ELR (cell line): ENCODE results near the gene ZACN.
"Not testable (repeated sequence)": the region's sequence is repeated elsewhere in the genome, so short reads cannot be mapped to it uniquely, and the experiment has no call there.

Experiments used
- DNase-seq: peaks from one replicate; pipeline ENCODE4 v3.0.0-alpha.2; 2015; ENCODE audit warnings: low read depth

The ZACN gene

DNA sequence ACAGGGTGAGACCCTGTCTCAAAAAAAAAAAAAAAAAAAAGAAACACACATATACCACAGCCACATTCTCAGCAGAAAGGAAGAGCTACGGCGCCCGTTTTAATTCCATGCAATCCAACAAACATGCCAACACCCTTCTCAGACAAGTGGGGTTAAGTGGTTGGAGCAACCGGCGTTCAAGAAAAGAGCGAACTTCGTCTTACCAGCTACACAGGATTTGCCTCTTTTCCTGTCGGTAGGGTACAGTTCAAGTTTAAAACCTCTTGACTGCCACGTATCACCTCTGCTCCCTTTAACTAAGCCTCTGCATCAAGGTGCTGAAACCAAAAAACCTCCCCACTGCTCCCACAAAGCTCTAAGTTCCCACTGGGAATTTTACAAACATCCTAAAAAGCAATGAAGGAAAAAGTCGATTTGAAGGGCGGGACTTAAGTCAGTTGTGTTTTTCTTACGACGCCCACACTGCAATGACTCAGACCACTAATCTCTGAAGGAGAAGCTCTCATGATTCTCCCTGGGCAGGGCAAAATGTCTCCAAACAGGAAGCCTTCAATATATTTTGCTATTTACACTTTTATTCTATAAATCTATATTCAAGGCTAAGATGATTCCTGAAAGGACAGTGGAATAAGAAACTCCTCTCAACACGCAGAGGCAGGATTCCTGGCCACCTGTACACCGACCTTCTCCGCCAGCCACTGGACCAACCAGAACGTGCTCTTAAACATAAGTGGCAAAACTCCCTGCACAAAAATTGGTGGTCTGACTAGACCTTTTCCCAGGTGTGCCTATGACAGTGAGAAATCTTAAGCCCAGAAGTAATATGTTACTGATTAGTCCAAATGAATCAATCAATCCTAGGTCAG, 25.5 kb upstream of the ZACN start:
- peak; percentile 87 for DNase-seq

DNA sequence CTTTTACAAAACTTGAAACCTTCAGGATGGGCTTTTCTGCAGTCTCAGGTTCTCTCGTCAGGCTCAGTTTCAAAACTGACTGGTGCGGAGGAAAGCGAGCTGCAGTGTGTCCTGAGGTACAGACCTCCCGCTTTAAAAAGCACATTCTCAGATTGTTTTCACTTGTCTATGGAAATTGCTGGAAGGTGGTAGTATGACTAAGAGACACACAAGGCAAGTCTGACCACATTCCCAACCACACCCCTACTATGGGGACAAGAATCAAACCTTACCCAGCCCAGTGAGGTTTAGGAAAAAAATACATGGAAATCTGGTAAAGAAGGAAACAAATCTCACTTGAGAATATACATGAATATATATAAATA, 24.9 kb upstream of the ZACN start:
- peak; percentile 82 for DNase-seq

DNA sequence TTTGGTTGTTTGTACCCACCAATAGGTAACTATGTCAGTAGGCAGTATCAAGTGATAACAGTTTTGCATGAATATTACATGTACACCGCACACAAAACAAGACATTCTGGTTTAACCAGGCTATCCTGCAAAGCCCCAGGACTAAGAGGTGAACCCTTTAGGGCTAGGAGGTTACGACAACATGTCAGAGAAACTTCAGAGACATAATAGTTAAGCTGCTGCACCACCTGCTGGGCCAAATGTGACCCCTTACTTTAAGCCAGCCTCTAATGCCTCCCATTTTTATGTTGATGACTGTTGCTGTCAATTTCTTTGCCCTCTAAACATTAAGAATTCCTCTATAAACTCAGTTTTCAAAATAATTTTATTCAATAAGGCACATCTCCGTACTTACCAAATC, 22.1 kb upstream of the ZACN start:
- no peak for DNase-seq

DNA sequence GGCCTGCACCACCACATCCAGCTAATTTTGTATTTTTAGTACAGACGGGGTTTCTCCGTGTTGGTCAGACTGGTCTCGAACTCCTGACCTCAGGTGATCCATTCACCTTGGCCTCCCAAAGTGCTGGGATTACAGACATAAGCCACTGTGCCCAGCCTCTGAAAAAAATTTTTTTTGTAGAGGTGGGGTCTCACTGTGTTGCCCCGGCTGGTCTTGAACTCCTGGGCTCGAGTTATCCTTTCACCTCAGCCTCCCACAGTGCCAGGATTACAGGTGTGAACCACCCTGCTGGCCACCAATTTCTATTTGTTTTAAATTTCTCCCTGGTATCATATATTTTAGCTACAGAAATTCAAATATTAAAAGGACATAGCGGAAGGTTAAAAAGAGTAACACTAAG, 20.7 kb upstream of the ZACN start:
- not testable (repeated sequence) for DNase-seq

DNA sequence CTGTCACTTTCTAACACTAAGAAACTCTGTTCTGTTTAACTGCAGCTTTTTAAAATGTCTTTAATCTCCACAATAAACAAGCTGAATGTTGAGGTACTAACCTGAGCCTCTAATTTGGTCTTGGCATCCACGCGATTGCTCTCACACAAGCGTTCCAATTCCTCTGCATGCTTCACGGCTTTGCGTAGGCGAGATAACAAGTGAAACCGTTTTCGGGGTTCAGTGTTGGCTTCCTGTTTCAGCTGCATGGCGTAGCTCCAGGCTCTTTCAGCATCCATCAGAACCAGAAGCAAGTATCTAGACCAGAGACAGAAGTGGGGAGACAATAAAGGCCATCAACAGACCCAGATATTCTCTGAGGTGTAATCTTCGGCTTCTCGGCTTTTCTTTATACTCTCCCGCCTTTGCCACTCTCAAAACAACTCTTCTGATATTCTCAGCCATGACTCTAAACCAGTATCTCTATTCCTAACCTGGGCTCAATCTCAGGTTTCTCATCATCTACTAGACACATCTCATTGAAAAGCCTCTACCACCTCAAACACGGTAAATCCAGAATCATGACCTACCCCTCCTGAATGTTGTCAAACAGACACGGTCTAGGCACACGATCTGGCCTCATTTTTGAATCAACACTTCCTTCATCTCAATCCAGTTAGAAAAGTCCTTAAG, 15.0 kb upstream of the ZACN start:
- no peak for DNase-seq

DNA sequence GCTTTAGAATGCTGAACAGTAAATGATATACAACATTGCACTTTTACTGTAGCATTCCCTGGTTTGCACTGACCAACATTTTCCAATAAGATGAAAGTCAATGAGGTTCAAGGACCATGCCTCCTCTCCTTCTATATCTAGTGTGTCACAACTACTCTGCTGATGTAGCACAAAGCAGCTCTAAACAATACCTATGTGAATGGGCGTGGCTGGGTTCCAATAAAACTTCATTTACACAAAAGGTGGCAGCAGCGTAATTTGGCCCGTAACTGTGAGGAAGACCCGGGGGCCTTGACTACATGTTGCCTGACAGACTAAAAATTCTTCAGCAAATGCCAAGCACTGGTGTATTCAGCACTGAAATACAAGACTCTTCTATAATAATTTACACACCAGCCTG, 13.2 kb upstream of the ZACN start:
- no peak for DNase-seq

DNA sequence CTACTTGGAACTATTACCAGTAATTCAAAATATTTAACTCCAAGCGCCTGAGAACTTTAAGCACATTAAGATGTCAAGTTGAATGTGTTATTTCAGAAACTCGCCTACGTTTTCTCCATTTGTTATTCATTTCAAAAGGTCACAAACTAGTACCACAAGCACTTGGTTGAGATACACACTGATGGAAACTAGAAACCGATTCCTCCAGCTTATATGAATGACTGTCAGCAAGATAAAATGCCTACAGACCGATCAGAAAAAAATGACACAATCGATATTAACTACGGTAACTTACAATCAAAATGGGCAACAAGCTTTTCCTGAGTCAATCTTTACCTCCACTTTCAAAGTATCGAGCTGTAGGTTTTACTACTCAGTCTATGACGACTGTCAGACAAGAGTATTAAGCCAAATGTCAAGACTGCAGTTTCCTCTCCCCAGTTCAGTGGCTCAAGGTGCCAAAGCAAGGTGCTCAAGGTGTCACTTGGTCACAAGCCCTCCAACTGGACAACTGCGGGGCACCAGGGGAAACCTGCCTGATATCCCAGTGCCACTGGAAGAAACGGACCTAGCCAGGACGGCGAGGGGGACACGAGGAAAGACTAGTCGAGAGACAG, 7.3 kb upstream of the ZACN start:
- DNase-seq, result no peak

DNA sequence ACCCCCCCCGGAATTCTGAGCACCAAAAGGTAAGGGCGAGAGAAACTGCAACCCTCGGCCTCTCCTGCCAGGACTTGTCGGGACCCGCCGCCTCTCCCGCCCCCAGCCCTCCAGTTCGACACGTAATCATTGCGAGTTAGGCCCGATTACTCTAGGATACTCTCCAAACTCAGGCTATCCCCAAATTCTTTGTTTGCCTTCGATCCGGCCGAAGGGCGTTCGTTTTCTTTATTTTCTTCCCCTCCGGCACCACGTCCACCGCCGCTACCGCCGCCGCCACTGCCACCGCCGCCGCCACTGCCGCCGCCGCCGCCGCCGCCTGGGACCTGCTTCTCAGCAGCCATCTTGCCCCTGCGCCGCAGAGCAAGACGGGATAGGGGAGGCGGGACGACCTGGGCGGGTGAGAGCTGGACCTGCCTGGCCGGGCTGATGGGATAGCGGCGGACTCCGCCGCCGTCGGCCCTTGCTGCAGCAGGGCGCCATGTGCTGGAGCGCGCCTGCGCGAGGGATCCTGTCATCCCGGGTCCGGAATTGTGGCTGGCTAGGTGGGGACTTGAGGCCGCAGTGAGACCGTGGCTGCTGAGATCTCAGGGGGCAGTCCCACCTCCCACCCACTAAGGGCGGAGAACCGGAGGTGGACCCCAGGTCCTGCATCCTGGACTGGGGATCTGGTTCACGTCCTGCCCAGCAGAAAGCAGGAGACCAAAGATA, 6.7 kb upstream of the ZACN start, which contains the start of gene SRP68:
SRP68 (minus strand) TSS at position 370 of the 711 bp plus-strand sequence; CDS start at position 344, 26 bp downstream.
- peak; percentile 95 for DNase-seq

DNA sequence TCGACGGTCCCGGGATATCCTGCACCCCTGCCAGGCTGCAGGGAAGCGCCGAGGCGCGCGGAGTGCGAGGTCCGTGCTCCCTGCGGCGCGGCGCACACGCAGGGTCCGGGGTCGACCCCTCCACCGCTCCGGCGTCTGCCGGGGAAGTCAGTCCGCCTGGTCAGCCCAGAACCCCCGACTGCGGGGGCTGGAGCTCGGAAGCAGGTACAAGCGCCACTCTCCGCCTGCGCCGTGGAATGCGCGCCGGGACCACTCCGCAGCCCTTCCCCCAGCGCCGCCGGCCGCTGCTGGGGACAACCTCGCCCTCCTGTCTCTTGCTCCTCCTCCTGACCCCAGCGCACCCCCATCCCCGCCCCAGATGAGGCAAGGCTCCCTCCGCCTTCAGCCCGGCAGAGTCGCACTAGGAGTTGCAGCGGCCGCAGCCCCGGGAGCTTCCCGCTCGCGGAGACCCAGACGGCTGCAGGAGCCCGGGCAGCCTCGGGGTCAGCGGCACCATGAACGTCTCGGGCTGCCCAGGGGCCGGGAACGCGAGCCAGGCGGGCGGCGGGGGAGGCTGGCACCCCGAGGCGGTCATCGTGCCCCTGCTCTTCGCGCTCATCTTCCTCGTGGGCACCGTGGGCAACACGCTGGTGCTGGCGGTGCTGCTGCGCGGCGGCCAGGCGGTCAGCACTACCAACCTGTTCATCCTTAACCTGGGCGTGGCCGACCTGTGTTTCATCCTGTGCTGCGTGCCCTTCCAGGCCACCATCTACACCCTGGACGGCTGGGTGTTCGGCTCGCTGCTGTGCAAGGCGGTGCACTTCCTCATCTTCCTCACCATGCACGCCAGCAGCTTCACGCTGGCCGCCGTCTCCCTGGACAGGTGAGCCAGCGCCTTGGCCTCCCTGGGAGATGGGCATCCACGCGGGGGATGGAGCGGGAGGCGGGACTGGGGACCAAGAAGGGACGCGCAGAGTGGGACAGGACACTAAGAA, 4.3 kb upstream of the ZACN start, which contains the start of gene GALR2:
GALR2 (plus strand) TSS at position 392 of the 974 bp plus-strand sequence; CDS start at position 495, 103 bp downstream.
- DNase-seq, result no peak

DNA sequence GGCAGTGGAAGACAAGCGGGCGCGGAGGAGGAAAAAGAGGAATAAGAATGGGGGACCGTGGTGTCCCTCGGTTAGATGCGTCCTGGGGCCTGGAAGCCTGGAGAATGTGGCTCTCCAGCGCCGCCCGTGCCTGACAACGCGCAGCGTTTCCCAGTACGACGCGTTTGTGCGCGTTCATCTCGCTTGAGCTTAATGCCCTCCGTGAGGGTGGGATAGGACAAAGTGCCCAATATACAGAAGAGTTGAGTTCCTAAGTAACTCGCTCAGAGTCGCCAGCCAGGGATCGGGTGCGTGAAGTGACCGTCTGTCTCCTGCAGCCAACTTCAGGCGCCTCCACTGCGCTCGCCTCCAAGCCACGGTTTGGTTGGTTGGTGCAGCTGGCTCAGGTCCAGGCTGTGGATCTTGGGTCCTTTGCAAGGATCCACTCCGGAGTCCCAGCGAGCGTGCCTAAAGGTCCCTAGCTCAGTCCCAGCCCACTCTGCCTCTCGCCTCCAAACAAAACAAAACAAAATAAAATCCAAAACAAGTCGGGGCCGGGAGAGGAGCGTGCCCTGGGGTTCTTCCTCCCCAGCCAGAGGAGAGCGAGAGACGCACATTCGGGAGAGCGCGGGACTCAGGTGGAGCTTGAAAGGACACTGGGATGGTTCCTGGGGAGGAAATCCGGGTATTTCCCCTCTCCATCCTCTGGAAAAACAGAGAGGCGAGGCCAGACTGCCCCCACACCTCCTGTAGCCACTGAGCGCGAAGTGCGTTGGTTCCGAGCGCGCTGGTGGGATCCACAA, 3.4 kb upstream of the ZACN start:
- no peak for DNase-seq

DNA sequence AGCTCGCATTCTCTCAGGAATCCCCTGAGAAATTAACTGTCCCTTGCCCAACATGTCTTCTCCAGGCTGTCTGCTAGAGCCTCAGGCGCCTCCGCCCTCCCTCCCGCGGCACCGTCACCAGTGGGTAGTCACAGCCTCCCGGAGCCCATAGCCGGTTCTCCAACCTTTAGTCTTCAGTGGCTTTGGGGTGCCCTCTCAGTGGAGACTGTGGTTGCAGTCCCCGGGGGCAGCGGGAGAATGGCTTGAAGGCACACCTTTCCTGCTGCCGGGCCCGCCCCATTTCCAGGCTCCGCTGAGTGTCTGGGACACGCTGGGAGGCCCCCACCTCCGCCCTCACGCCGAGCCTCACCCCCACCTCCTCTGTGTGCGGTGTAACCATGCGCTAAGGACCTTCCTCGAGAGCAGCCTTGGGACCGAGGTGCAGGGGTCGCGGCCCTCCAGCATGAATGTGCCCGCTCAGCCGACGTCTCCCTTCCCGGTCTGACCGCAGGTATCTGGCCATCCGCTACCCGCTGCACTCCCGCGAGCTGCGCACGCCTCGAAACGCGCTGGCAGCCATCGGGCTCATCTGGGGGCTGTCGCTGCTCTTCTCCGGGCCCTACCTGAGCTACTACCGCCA, 2.7 kb upstream of the ZACN start:
- no peak for DNase-seq

DNA sequence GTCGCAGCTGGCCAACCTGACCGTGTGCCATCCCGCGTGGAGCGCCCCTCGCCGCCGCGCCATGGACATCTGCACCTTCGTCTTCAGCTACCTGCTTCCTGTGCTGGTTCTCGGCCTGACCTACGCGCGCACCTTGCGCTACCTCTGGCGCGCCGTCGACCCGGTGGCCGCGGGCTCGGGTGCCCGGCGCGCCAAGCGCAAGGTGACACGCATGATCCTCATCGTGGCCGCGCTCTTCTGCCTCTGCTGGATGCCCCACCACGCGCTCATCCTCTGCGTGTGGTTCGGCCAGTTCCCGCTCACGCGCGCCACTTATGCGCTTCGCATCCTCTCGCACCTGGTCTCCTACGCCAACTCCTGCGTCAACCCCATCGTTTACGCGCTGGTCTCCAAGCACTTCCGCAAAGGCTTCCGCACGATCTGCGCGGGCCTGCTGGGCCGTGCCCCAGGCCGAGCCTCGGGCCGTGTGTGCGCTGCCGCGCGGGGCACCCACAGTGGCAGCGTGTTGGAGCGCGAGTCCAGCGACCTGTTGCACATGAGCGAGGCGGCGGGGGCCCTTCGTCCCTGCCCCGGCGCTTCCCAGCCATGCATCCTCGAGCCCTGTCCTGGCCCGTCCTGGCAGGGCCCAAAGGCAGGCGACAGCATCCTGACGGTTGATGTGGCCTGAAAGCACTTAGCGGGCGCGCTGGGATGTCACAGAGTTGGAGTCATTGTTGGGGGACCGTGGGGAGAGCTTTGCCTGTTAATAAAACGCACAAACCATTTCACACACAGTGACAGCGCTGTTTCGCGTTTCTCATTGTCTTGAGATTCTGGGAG, 2.0 kb upstream of the ZACN start:
- DNase-seq, result no peak

DNA sequence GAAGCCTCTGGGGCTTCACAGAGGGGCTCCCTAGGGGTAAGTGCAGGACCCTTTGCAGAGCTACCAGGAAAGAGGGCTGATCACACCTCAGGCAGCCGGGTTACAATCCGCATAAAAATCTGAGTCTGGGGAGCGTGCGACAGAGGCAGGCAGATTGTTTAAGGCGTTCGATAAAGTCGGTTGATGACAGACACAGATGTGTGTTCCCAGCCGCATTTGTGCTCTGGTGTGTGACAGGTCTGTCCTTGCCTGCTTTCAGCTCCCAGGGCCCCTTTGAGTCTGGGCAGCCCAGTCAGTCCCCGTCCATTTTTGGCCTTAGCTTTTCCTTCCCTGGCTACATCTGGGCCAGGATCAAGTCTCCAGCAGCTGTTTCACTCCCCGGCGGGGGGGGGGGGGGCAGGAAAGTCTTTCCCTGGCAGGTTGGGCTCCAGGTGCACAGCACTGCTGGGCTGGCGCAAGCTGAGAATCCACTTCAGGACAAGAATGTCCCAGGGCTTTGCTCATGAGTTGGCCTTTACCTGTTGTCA, 1.3 kb upstream of the ZACN start:
- DNase-seq, result no peak

DNA sequence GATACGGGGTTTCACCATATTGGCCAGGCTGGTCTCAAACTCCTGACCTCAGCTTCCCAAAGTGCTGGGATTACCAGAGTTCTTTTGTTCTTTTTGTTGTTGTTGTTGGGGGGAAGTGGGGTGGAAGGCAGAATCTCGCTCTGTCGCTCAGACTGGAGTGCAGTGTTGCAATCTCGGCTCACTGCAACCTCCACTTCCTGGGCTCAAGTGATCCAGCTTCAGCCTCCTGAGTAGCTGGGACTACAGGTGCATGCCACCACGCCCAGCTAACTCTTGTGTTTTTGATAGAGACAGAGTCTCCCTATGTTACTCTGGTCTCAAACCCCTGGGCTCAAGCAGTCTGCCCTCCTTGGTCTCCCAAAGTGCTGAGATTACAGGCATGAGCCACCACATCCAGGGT, 612 bp upstream of the ZACN start:
- DNase-seq, result not testable (repeated sequence)

DNA sequence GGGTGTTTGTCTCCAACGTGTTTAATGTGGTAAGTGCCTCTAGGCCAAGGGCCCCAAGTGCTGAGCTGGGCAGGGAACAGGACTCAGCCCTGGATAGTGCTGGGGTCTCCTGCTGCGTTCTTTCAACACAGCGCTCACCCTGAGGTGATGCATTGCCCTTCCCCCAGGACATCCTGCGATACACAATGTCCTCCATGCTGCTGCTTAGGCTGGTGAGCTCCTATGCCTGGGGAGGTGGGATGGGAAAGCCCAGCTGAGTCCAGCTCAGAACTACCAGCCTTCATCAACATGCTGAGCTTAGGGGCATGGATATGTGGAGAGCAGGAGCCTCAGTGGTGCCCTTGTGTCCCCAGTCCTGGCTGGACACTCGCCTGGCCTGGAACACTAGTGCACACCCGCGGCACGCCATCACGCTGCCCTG, 563 bp downstream of the ZACN start:
- DNase-seq, result peak; percentile 23

DNA sequence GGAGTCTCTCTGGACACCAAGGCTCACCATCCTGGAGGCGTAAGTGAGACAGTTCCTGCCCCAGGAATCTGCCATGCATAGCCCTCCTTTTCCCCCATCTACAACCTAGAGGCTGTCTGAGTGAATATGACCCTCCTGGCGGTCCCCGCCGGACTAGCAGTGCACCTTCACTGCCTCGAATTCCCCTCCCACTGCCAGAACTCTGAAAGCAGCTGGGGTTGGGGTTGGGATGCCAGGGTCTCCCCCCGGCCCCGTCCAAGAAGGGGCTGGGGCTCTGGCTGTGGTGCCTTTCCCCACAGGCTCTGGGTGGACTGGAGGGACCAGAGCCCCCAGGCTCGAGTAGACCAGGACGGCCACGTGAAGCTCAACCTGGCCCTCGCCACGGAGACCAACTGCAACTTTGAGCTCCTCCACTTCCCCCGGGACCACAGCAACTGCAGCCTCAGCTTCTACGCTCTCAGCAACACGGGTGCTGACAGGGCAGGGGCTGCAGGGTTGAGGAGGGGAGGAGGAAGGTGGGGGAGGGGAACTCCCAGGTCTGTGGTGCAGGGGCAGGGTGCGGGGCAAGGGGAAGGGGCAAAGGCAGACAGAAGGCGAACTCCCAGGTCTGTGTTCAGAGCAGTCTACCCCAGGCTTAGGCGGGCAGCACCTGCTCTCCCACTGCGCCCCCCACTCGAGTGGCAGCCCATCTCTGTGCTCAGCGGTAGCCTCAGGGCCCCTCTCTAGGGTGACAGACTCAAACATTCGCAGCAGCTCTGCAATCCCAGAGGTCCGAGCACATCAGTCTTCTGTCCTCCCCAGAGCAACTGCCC, 1.2 kb downstream of the ZACN start:
- DNase-seq, result peak; percentile 58

DNA sequence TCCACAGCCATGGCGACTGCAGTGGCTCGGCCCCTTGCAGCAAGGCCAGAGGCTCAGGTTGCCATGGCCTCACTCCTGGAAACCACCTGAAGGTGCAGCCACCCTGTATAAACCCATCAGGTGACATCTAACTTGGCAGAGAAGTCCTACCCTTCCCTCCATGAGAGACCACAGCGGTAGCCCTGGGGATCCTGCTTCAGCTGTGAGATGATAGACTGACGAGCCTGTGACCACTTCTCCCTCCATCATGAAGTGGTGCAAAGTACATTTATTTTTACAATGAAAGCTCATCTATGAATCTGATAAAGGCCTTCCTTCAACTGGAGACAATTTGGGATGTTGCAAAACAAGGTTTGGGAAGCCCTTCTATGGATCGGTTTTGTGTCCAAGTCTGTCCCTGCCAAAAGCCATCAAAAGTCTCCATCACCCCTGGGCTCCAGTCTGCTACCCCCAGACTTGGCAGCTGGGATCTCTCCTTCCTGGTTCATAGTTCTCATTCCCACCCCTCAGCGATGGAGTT, 1.8 kb downstream of the ZACN start:
- DNase-seq, result no peak
